ENCODE measurements around the gene SLC39A6. TPM values are rescaled to one million over a fixed set of nuclear protein-coding genes. Genes with fewer than 3 reads are reported as not detected.
"Not testable (repeated sequence)": the region's sequence is repeated elsewhere in the genome, so short reads cannot be mapped to it uniquely, and the experiment has no call there.

The SLC39A6 gene
- total RNA-seq, 2 experiments from 2014 or later, result 20.1 to 22.5 TPM

GRCh38 chr18:36064809-36065079, 64.4 kb downstream of the SLC39A6 start:
- H3K9me3 Mint-ChIP-seq, POLR2A ChIA-PET, DNase-seq, H3K4me3 Mint-ChIP-seq, H3K27me3 Mint-ChIP-seq, H3K27ac Mint-ChIP-seq: not testable (repeated sequence)
- H3K4me1 Mint-ChIP-seq, result peaks cover 31% of the 10 kb centered on the region
- CTCF ChIA-PET, result interaction anchor here (1.3 kb wide), 1 partner anchor 16 kb away, joined by 3 read pairs; no protein-coding TSS in a partner anchor
- peaks cover 17% of the 10 kb centered on the region for H3K36me3 Mint-ChIP-seq (ENCODE audit: low read depth)

GRCh38 chr18:36064027-36064808, 64.9 kb downstream of the SLC39A6 start:
- H3K36me3 Mint-ChIP-seq (ENCODE audit: low read depth), result peaks cover 17% of the 10 kb centered on the region
- CTCF ChIA-PET, result interaction anchor here (1.3 kb wide), 1 partner anchor 16 kb away, joined by 3 read pairs; no protein-coding TSS in a partner anchor
- no peak for DNase-seq
- peaks cover 31% of the 10 kb centered on the region for H3K4me1 Mint-ChIP-seq
- no peaks in the 10 kb centered on the region for H3K27me3 Mint-ChIP-seq
- POLR2A ChIA-PET, result no interaction called here
- H3K9me3 Mint-ChIP-seq, result no peaks in the 10 kb centered on the region
- no peak overlapping the region for H3K4me3 Mint-ChIP-seq
- H3K27ac Mint-ChIP-seq, result no peak overlapping the region

- H3K4me3 Mint-ChIP-seq, result no peak overlapping the region
- H3K27me3 Mint-ChIP-seq, result no peaks in the 10 kb centered on the region
- ChIA-PET CTCF (no interaction called here), POLR2A (no interaction called here)
- peaks cover 6% of the 10 kb centered on the region for H3K4me1 Mint-ChIP-seq
- H3K27ac Mint-ChIP-seq, result no peak overlapping the region
- peaks cover 16% of the 10 kb centered on the region for H3K36me3 Mint-ChIP-seq (ENCODE audit: low read depth)
- no peaks in the 10 kb centered on the region for H3K9me3 Mint-ChIP-seq
- DNase-seq, result no peak
These were observed 70.5 kb downstream of the SLC39A6 start for GRCh38 chr18:36058674-36059073.

Other genes with a start within 250 kb of the SLC39A6 start
- 10 to 100 TPM; 29.2 to 29.4 TPM for gene RPRD1A, start 61.8 kb downstream of the SLC39A6 start, total RNA-seq
- gene ELP2, start 559 bp upstream of the SLC39A6 start, total RNA-seq, result 10 to 100 TPM; 63.3 to 72.8 TPM
- under 1 TPM; 0.05 to 0.17 TPM for gene MOCOS, start 58.2 kb upstream of the SLC39A6 start, total RNA-seq
- gene FHOD3, start 168.4 kb upstream of the SLC39A6 start, total RNA-seq, result not detected